Epidermal melanocyte (primary cell): ENCODE measurements around the gene SERPINE2.

Experiments used
- DNase-seq: peaks from one replicate; pipeline ENCODE4 v3.0.0; 2011; ENCODE audit warnings: low spot score; ENCODE audit not compliant: insufficient read length

Gene SERPINE2, protein sequence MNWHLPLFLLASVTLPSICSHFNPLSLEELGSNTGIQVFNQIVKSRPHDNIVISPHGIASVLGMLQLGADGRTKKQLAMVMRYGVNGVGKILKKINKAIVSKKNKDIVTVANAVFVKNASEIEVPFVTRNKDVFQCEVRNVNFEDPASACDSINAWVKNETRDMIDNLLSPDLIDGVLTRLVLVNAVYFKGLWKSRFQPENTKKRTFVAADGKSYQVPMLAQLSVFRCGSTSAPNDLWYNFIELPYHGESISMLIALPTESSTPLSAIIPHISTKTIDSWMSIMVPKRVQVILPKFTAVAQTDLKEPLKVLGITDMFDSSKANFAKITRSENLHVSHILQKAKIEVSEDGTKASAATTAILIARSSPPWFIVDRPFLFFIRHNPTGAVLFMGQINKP

DNA sequence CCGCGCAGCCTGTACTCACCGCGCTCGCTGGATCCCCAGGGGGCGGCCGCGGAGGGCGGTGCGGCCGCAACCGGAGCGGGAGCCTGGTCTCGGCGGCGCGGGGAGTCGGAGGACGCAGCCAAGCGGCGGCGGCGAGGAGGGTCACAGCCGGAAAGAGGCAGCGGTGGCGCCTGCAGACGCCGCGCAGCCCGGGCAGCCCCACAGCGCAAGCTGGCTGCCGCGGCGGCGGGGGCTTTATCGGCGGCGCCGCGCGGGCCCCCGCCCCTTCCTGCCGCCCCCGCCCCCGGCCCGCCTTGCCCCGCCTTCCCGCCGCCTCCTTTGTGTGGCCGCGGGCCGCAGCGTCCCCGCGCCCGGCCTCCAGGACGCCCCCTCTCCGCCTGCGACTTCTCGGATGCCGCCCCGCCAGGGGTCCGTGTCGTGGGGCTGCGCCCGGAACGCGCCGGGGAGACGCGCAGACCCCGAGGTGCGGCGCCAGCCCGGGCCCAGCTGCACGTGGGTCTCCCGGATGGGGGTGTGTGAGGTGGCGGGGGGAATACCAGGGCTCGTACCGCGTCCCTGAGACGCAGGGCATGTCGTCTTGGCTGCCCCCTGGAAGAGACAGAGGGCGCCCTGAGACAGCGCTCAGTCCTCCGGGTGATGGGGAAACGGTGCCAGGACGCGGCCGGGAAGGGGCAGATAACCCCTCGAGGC is at the start of gene SERPINE2:
TSS of gene SERPINE2 (minus strand) at position 207 of the 690 bp plus-strand sequence. CDS start 37,386 bp downstream, outside the sequence.
- DNase-seq = peak; percentile 74

DNA sequence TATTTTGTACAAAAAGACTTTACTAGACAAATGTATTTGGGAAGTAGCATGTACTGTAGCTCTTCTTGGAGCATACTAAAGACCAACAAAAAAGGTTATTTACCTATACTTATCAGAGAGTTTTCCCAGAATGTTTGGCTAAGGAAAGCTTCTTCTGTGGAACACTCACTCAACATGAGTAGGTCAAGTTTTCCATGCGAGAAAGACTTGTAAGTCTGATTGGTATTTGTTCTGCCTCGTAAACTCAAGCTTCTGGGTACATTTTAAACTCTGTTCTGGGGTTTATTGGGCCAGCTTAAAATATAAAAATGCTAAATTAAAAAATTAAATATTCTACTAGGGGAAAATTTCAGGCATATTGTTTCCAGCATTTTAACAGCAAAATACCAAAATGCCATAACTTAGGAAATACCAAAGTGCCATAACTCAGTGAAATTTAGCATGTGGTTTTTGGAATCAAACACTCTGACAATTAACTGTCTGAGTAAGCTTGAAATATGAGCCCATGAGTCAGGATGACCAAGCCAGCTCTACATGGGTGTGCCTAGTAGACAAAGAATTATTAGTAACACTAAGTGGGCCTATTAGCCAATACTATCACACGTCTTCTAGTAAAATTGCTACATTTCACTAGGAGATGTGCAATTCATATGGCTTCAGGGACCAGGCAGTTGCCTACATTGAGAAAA is 47.3 kb upstream of the SERPINE2 start:
- DNase-seq = peak; percentile 80

DNA sequence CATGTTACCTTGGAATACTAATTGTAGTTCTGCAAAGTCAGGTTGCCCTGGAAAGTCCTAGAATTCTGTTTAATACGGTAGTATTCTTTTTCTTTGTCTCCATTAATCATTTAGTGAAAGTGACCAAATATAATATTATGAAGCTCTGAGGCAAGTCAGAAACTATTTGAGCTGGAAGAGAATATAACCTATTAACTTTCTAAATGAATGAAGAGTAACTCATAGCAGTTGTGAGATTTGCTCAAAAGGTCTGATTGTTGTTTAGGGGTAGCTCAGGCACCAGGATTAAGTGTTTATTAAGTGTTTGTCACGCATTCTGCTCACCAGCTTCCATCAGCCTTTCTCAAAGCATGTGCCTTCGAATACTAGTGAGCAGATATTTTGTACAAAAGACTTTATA is 46.7 kb upstream of the SERPINE2 start:
- no peak for DNase-seq

DNA sequence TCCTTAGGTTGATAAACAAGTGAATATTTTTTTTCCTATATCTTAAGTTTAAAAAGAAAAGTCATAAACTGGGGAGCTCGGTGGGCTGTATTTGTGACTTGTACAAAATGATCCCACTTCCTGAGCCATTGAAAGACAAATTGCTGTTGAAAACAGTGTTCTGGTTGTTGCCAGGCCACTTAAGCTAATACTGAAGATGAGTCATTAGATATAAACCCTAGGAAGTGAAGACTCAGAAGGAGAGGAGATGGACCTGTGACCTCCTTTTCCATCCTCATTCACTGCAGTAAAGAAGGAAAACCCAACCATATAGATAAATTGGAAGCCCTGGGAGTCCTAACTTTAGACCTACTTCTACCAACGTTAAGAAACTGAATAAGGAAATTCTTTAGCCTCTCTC is 46.2 kb upstream of the SERPINE2 start:
- no peak for DNase-seq

- no peak for DNase-seq
Observed at GRCh38 chr2:224084266-224084892, 45.3 kb upstream of the SERPINE2 start.

DNA sequence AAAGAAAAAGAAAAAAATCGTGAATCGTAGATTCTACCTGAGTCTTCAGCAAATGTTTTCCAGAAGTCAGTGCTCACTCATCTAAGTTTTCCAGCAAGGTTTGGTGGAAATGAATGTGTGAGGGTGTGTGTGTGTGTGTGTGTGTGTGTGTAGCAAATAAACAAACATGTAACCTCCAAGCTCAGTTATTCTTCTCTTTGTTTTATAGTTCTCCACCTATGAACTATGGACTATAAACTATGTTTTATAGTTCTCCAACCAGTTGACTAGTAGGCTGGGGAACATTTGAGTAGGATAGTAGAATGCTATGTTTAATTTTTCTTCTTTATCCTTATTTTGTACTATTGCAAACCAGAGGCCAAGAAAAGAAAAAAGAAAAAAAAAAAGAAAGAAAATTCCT is 44.6 kb upstream of the SERPINE2 start:
- no peak for DNase-seq

DNA sequence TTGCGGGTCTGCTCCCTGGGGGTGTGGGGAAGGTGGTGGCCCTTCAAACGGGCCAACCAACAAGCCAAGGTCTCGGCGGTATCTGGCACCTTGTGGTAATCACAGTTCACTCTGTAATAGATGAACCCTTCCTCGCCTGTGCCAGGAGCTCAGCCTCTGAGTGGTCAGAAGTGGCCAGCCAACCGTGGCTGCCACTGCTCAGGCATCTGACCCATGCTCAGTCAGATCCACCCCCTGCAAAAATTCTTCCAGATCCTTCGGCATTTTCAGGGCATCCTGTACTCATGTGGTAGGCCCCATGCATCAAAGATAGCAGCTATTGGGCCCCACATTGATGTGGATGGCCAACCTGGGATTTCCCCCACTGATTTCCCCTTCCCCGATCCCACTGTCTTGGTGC is 39.6 kb upstream of the SERPINE2 start:
- DNase-seq = no peak

- no peak for DNase-seq
Observed at GRCh38 chr2:224077773-224078507, 38.9 kb upstream of the SERPINE2 start.

- DNase-seq = no peak
Observed at GRCh38 chr2:224075588-224075987, 36.5 kb upstream of the SERPINE2 start.

DNA sequence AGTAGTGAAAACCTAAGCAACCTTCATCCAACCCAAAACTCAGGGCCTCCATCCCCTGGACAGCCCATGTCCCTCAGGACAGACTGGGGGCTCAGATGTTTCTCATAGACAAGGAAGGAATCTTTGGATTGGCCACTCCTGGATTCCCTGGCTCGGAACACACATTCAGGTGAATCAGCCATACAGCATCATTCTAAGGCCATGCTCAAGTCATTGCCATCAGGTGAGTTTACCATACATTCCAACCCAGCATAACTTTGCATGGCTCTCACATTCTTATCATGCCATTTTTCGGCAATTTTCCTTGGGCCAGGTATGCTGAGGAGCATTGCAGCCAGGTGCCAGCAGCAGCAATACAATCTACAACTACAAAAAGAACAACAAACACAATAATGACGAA is 34.6 kb upstream of the SERPINE2 start:
- DNase-seq = no peak

DNA sequence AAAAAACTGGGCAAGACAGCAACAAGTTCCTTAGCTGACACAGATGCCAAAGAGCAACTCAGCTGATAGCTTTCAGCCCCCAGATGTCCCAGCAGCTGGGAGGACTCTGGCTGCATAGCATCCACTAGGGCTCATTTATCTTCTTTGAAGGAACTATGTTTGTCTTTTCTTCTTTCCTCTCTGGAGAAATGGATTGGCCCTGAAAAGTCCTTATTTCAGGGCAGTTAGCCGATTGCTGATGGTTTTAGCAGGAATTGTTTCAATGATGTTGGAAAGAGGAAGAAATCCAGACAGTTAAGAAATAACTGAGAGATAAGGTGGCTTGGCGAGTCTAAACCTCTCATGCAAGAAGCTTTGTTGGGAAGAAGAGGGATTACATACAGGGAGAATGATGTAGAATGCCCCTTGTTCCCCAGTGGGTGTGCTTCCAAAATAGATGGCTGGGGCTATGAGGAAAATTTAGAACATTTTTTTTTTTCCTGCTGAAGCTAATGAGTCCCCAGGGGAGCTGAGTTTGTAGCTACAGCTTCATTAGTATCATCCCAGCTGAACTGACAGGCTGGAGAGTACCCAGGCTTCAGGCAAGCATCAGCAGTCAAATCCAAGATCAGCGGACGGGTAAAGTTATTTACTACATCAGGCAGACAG is 33.6 kb upstream of the SERPINE2 start:
- DNase-seq = no peak

- no peak for DNase-seq
Observed at GRCh38 chr2:224069172-224069571, 30.1 kb upstream of the SERPINE2 start.

GRCh38 chr2:224063298-224063648 is 24.2 kb upstream of the SERPINE2 start:
- no peak for DNase-seq

DNA sequence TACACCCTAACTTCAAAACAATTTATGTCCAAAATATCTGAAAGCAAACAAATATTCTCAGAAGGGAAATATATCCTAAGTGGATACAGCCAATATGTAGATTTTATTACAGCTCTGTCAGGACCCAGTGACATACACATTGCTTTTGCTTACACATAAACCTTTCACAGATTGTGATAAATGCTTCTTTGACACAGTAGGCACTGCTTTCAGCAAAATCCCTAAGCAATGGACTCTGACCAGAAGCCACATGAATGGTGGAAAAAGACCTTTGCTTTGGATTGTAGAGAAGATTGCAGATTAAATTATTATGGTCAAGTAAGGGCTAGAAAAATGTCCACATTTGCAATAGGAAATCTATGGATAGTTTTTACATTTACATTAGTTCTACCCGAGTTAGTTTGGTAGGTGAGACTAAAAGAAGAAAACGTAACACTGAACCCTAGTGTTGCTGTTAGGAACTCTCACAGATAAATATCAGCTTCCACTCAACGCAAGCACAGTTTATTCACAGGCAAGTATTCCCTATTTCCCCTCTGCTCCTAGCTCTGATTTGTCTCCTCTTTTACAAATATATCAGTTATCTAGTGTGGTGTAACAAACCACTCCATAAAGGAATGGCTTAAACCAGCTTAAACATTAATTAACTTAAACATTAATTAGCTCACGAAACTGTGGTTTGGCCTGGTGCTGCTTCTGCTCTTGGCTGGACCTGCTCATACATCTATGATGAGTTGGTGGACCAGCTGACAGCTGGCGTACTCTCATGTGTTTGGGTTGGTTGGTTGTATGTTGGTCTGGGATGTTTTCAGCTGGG is 23.6 kb upstream of the SERPINE2 start:
- DNase-seq = no peak

DNA sequence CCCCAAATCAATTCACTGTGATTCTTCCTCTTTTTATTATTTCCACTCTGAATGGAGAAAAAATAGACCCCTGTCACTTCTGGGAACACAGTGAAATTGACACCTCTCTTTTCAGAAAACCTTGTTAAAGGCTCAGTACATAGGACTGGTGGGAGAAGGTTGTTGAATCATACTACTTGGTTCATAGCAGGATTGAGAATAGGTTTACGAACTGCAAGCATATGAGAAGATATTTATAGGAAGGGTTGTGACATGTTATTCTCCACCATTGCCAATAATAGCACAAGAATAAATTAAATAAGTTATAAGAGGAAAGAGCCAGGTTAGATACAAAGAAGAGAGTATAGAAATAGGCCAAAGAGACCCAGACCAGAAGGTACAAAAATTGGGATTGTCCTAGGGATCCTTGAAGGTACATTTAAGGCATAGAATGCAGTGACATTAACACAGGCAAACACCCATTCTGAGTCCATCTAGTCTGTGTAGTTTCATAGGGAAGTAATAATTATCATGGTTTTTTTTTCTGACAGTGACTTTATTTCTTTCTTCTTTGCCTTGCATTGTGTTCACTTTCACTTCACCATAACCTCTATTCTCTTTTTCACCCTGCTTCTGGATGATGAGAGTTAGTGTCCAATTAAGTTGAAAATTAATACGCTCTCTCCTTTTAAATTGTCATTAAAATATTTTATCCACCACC is 21.8 kb upstream of the SERPINE2 start:
- DNase-seq = no peak

- DNase-seq = no peak
Observed at GRCh38 chr2:224059178-224059577, 20.1 kb upstream of the SERPINE2 start.

- no peak for DNase-seq
Observed at GRCh38 chr2:224058048-224058775, 19.1 kb upstream of the SERPINE2 start.

DNA sequence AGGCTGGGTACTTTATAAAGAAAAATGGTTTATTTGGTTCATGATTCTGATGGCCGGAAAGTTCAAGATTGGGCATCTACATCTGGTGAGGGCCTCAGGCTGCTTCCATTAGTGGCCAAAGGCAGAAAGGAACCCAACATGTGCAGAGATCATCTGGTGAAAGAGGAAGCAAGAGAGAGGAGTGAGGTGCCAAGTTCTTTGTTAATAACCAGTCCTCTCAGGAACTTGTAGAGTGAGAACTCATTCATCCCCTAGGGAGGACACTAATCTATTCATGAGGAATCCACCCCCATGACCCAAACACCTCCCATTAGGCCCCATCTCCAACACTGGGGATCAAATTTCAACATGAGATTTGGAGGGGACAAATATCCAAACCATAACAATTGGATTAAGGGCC is 17.8 kb upstream of the SERPINE2 start:
- no peak for DNase-seq

DNA sequence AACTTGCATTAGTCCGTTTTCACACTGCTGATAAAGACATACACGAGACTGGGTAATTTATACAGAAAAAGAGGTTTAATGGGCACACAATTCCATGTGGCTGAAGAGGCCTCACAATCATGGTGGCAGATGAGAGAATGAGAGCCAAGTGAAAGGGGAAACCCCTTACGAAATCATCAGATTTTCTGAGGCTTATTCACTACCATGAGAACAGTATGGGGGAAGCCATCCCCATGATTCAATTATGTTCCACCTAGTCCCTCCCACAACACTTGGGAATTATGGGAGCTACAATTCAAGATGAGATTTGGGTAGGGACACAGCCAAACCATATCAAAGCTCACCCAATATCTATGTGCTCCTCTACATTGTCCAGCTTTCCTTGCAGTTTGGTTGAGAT is 16.0 kb upstream of the SERPINE2 start:
- no peak for DNase-seq
